GDM1 (cell line): ENCODE data around the gene GRID1.
"Not testable (repeated sequence)": the region's sequence is repeated elsewhere in the genome, so short reads cannot be mapped to it uniquely, and the experiment has no call there.

Experiments used
- DNase-seq: peaks from one replicate; lab custom pipeline; 2025; lab: John Stamatoyannopoulos, UW

Gene GRID1

DNA sequence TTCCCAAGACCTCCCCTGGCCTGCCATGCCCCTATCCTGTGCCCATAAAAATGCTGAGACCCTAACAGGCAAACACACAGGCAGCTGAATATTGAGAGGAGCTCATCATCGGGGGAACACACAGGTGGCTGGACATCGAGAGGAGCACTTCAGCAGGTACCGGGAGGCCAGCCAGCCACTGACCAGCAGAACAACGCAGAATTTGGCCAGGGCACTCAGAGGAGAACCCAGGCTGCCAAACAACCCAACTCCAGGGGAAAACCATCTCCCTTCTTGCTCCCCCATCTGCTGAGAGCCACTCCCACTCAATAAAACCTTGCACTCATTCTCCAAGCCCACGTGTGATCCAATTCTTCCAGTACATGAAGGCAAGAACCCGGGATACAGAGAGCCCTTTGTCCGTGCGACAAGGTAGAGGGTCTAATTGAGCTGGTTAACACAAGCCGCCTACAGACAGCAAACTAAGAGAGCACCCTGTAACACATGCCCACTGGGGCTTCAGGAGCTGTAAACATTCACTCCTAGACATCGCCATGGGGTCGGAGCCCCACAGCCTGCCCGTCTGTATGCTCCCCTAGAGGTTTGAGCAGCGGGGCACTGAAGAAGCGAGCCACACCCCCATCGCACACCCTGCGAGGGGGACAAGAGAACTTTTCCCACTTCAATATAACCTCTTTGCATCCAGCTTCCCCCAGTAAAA is 258.8 kb downstream of the GRID1 start:
- DNase-seq = not testable (repeated sequence)

DNA sequence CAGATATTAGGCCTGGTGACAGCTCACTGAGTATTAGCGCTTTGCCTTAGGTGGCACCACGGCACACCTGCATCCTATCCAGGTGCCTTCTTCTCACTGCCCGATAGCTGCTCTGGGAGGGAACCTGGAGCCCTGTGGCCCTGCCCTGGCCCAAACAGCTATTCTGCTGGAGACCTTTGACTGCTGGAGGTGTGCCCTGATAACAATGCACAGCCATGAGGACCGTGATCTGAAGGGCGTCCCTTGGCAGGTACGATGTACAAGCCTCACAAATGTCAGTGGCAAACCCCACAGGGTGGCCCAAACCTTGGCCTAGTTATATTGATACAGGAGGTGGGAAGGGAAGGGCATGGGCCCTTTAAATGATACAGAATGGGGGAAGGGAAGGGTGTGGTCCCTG is 259.5 kb downstream of the GRID1 start:
- no peak for DNase-seq

DNA sequence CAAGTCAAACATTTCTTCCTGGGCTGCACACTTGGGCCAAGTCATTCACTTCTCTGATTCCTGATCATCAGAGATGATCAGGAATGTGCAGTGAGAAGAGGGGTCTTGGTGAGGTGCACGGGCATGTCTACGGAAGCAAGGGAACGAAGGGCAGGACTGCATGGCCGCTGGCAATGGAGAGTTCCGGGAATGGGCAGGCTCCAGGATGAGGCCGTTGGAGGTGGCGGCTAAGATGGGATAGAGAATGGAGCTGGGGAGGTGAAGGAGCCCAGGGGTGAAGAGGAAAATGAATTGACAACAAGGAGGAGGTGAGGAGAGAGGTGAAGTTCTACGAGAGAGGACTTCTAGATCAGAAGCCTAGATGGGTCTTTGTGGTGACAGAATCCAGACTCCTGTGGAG is 260.0 kb downstream of the GRID1 start:
- no peak for DNase-seq

DNA sequence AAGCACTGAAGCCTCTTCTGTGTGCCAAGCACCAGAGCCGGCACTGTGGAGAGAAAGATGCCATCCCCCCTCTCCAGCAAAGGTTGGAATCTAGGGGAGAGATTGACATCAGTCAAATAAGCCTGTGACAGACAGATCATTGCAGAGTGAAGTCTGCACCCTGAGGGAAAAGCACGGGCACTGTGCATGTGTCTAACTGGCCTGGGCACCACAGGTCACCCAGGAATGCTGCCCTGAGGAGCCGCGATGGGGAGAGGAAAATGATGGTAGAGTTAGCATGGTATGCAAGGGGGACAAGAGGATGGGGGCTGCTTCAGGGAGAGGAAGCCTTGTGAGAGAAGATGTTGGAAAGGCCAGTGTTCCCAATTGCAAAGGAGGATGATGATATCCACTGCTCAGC is 261.0 kb downstream of the GRID1 start:
- DNase-seq = no peak

DNA sequence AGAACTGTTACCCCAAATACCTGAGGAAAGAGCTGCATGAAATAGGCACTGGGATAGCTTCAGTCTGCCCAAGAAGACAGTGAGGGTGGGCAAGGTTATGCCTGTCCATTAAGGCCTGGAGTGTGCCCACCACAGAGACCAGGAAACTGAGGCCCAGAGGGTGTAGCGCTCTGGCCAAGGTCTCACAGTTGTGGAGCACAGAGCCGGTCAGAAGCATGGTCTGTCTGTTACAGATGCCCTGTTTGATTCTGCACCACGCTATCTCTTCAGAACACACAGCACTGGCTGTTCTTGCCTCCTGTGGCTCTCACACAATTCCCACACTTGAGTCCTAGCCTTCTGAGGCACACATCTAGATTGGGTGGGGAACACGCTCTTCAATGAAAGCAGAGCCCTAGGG is 261.4 kb downstream of the GRID1 start:
- no peak for DNase-seq

DNA sequence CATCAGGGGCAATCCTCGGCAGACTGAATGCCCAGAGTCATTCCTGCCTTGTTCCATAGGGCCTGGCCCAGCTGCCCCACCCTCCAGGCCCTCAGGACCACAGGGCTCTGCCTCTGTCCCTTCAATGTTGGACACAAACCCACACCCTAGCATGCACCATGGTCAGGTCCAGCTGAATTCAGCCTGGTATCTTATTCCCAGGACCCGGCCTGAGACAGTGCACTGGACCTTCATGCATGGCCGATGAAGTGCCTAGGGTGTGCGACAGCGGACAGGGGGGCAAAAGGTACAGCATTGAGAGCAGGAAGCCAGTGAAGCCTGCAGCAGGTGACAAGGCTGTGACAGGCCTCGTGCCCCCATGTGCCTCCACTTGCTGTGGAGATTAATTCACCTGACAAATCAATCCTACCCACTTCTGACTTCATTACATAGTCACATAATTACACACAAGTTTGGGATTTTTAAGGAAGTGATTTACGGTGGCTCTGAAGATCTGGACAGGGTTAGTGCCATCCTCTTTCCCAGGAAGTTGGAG is 261.9 kb downstream of the GRID1 start:
- no peak for DNase-seq

DNA sequence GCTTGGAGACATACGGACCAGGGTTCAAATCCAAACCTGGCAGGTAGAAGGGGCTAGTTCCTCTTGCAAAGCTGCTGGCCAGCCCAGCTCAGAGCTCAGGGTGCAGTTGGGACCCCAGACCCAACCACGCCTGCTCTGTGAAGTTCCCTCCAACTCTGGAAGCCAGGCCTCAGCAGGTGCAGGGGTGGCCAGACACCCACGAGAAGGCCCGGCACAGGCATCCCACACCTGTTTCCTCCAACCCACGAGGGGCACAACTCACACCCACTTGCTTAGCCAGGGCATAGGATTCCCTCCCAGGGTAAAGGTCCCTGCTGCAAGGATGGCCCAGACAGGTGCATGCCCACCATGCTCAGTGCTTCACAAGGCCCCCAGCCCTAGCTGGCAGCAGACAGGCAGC is 262.4 kb downstream of the GRID1 start:
- DNase-seq = no peak

DNA sequence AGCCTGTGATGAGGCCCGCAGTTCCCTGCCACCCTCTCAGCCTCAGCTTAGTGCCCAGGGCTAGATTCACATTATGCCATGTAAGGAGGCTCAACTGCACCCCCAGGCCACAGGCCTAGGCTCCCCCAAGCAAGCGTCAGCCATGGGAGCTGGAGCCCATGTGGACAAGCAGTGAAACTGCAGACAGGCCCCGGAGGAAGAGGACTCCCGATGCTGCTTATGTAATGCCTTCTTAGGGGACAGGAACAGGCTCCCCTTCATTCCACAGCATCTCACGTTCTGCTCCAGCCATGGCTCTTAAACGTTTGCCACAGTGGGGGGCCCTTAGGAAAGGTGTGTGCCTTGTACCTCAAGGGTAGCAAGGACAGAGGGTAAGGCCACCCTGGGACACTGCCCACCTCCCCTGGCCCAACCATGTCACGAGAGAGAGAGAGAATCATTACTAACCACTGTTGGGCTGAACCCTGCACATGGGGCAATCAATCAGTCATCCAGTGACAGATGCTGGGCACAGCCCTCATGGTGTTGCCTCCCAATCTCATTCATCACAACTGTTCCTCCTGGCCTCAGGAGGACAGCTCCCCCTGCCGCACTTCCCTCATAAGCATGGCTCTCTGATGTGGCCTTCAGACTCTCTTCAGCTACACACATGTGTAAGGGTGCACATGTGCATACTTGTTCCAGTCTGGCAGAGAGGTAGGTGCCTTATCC is 263.0 kb downstream of the GRID1 start:
- DNase-seq = no peak

DNA sequence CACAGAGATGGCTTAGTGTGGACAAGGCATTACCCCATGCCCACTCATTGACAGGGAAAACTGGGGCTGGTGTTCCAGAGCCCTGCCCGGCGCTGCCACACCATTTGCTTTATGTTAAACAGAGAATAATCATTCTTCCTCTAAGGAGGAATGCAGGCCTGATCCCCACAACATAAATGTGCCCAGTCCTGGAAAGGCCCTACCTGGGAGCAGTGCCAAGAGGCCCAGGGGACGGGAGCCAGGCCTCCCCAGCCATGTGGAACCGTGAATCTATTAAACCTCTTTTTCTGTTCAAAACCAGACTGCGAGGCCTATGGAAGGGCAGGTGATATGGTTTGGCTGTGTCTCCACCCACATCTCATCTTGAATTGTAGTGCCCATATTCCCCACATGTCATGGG is 264.1 kb downstream of the GRID1 start:
- DNase-seq = no peak

DNA sequence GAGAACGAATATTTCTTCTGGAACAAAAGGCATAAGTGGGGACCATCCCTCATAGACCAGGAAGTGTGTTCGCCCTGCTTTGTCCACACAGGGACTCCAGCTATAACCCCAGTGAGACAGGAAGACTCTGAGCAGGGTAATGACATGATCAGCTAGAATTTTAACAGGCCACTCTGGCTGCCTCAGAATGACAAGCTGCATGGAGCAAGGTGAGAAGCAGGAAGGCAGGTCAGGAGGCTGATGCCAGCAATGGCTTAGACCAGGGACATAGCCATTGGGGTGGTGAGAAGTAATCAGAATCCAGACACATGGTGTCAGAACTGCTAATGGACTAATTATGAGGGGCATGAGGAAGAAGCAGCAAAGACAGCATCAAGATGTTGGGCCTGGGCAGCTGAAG is 264.6 kb downstream of the GRID1 start:
- no peak for DNase-seq

DNA sequence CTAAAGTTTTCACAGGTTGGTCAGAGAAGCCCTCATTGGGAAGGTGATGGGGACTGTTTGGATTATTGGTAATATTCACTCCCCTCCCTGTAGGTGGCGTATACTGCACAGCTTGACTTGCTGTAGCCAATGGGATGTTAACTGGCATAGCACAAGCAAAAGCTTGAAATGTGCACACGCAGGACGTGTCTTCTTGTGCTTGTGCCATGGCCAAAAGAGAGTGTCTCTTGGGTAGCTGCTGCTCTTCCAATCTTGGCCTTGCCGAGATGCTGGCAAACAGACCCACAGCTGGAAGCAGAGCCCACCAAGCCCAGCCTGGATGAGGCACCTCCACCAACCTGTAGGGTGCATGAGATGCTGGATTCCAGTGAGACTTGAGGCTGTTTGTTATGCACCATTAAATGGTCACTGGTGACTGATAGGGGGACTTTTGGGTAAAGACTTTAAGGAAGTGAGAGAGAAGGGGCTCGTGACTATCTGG is 266.0 kb downstream of the GRID1 start:
- DNase-seq = peak; percentile 41

DNA sequence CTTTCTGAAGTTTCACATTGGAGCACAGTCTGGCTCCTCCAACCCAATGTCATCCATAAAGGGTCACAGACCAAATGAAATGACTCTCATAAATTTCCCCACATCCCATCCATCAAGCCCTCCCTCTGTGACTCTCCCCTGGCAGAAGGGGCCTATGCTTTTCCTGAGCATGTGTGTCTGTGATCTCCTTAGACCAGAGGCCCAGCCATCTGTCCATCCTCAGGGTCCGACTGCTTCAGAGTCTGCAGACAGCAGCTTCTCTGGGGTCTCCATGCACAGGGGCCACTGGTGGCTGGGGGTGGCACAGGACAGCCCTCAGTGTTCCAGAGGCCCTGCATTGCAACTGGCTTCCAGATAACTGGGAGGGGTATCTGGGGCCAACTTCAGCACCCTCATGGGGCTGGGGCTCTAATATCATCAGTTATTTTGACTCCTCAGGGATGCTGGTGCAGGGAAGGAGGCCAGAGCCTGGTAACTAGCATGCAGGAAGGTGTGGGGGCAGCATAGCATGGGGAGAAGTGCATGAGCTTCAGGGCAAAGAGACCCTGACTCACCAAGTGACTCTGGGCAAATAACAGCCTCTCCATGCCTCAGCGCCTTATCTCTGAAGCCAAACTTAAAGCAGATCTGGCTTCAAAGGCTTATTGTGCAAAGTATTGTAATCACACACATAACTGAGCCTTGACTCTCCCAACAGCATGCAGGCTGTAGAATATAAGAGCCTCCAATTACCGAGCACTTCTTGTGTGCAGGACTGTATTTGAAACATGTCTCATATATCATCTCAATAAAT is 266.9 kb downstream of the GRID1 start:
- no peak for DNase-seq

DNA sequence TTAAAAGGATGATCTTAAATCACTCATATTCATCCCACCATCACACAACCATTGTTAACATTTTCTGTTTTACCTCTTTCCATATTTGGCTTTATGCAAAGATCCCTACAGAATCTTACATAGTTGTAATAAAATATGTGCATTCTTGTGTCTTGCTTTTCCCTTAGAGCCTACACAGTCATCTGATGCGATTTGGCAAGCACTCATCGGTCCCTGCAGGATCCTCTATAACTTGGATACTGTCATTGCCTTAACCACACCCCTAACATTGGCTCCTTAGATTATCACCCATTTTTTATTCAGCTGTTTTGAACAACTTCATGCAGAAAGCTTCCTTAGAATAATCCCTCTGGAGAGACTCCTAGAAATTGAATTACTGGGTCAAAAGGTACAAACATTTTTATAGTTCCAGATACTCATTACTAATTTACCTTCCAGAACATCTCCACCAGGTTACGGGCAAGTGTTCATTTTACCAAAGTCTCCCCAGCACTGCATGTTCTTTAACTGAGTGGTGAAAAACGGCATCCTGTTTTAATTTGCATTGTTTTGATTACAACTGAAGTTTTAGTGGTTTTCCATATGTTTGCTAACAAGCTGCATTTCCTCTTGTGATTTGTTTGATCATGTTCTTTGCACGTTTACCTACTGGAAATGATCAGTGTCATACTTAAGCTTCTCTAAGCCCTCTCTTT is 268.3 kb downstream of the GRID1 start:
- DNase-seq = no peak

DNA sequence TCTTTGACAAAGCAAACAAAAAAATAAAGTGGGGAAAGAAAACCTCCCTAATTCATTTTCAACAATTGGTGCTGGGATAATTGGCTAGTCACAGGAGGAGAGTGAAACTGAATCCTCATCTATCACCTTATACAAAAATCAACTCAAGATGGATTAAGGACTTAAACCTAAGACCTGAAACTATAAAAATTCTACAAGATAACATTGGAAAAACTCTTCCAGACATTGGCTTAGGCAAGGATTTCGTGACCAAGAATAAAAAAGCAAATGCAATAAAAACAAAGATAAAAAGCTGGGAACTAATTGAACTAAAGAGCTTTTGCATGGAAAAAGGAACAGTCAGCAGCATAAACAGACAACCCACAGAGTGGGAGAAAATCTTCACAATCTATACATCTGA is 271.5 kb downstream of the GRID1 start:
- not testable (repeated sequence) for DNase-seq

DNA sequence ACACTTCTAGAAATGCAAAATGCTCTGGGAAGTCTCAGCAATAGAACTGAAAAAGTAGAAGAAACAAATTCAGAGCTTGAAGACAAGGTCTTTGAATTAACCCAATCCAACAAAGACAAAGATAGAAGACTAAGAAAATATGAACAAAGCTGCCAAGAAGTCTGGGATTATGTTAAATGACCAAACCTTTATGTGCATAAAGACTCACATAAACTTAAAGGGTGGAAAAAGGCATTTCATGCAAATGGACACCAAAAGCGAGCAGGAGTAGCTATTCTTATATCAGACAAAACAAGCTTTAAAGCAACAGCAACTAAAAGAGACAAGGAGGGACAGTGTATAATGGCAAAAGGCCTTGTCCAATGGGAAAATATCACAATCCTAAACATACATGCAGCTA is 274.3 kb downstream of the GRID1 start:
- DNase-seq = not testable (repeated sequence)

DNA sequence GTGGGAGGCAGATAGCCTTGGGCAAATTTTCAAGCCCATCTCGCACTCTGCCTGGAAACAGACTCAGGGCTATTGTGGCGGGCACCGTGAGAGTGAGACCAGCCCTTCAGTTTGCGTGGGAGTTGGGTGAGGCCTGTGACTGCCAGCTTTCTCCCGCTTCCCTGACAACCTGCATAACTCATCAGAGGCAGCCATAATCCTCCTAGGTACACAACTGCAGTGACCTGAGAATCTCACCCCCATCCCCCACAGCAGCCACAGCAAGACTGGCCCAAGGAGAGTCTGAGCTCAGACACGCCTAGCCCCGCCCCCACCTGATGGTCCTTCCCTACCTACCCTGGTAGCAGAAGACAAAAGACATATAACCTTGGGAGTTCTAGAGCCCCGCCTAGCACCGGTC is 275.4 kb downstream of the GRID1 start:
- no peak for DNase-seq

DNA sequence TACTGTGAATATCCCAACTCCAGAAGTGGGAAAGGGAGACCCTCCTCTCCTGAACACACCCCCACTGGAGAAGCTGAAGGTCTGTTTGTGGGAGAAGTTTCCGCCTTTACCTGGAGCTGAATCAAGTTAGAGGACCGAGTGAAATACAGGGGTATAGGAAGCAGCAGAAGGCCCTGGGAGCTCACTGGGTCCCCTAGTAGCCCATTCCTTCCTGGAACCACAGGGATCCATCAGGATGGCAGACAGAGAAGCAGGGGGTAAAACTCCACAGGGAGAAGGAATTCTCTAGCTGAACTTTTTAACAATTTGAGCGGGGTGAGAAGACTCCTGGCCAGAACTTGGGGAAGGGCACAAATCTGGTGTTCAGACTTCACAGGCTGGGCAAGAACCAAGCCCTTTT is 275.8 kb downstream of the GRID1 start:
- no peak for DNase-seq

DNA sequence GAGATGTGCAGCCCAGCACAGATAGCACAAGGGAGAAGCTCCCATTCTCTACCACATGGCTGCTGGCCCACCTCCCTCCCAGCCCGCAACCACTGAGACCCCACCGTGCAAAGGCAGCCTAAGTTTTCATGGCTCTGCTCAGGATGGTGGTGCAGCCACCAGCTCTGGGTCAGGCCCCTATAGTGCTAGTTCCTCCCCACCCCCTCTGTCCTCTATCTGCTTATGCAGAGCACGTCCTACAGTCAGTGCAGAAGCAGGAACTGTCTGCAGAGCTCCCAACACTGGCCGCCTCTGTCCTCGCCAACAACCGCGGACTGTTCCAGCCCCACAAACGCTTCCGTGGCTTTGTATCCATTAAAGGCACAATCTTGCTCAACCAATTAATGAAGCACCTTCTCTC is 278.9 kb downstream of the GRID1 start:
- no peak for DNase-seq

DNA sequence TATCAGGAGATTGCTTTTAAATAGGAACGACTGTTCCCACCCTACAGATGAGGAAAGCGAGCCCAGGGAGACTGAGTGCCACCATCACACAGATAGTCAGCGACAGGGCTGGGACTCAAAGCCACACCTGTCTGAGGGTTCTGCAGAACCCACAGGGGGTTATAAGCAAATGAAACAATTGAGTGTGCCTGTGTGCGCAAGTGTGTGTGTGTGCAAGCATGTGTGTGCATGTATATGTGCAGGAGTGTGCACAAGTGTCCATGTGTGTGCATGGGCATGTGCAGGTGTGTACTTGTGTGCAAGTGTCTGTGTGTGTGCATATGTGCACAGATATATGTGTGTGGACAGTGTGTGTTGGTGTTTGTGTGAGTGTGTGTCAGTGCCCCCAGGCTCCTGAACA is 280.2 kb downstream of the GRID1 start:
- no peak for DNase-seq

DNA sequence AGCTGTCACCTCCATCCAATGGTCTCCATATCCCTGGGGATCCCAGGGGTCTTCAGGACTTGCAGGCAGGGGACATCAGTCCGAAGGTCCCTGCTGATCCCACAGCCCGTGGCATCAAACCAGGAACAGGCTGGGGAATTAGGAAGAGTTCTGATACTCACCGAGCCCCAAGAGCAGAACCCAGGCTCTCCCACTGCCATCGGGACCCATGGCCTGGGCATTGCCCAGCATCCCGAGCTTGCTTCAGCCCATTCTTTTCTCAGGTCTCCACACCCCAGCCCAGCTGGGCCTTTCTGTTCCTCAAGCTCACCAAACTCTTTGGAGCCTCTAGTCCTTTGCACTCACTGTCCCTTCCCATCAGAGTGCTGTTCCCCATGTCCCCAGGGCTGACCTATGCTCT is 280.9 kb downstream of the GRID1 start:
- no peak for DNase-seq

DNA sequence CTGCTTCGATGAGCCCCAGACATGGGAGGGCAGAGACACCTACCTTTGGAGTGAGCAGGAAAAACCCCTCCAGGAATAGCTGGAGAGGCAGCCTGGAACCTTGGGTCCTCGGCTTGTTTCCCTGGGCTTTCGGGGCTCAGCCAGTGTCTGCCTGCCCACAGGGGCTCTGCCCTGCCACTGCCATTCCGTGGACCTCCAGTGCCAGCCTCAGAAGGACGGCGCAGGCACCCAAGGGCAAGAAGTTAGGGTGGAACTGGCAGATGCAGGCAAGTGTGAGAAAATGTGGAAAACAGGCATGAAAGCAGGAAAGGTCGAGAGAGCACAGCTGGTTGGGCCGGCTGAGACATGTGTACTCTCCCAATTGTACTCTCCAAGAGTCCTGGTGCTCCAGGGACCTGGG is 281.5 kb downstream of the GRID1 start:
- DNase-seq = no peak

DNA sequence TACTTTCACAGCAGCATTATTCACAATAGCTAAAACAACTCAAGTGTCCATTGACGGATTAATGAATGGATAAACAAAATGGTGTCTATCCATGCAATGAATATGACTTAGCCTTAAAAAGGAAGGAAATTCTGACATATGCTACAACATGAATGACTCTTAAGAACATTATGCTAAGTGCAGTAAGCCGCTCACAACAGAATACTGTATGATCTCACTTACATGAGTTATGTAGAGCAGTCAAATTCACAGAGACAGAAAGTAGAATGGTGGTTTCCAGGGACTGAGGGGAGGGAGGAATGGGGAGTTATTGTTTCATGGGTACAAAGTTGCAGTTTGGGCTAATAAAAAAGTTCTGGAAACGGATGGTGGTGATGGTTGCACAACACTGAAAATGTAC is 282.0 kb downstream of the GRID1 start:
- no peak for DNase-seq
